Measurements from ENCODE around the gene FXYD1. TPM values are rescaled to one million over a fixed set of nuclear protein-coding genes. Genes with fewer than 3 reads are reported as not detected.
"Not testable (repeated sequence)": the region's sequence is repeated elsewhere in the genome, so short reads cannot be mapped to it uniquely, and the experiment has no call there.

Gene FXYD1
- total RNA-seq, 1 experiment from 2014 or later = not detected

- H3K4me2 ChIP-seq = no peak overlapping the region
- no peaks in the 10 kb centered on the region for H3K9me2 ChIP-seq (ENCODE audit: insufficient read depth)
- no peak for DNase-seq
- ChIA-PET POLR2A (ENCODE audit: unreplicated experiment) (interaction anchor here (0.6 kb wide), 1 partner anchor 155 kb away, joined by 5 read pairs; no protein-coding TSS in a partner anchor), CTCF (no interaction called here)
- H3K9me3 ChIP-seq (ENCODE audit: insufficient read depth, low read depth) = no peaks in the 10 kb centered on the region
- no peaks in the 10 kb centered on the region for H3K4me1 ChIP-seq (replicated peaks; ENCODE audit: insufficient read depth)
- no peaks in the 10 kb centered on the region for H3K79me2 ChIP-seq (ENCODE audit: low read depth)
- no peak overlapping the region for H2AFZ ChIP-seq
- peaks cover 3% of the 10 kb centered on the region; the same call in 1 of the 2 replicates for H3F3A ChIP-seq (ENCODE audit: insufficient read depth, low read depth)
- BruUV-seq (replicated peaks) = no TSS peak
- H3K27me3 ChIP-seq (ENCODE audit: insufficient read depth, low read depth) = no peaks in the 10 kb centered on the region
- no peak overlapping the region for H3K4me3 ChIP-seq
- no peak overlapping the region for H3K27ac ChIP-seq
- TF ChIP-seq CTCF (conservative IDR thresholded peaks at IDR 0.05) (no peak), EZH2 (IDR thresholded peaks at IDR 0.05; ENCODE audit: low read depth) (no peak)
- no peaks in the 10 kb centered on the region for H4K20me1 ChIP-seq (ENCODE audit: insufficient read depth)
- H3K36me3 ChIP-seq (ENCODE audit: low read depth) = no peaks in the 10 kb centered on the region
- intact Hi-C loops (cut with micrococcal nuclease; ENCODE audit: unreplicated experiment) = no loop called here
Observed at GRCh38 chr19:35099155-35099896, 39.3 kb upstream of the FXYD1 start.

- DNase-seq = no peak
- TF ChIP-seq EZH2 (IDR thresholded peaks at IDR 0.05; ENCODE audit: low read depth) = no peak
- intact Hi-C loops (cut with micrococcal nuclease; ENCODE audit: unreplicated experiment) = no loop called here
- no peaks in the 10 kb centered on the region for H3K79me2 ChIP-seq (ENCODE audit: low read depth)
- H3K9me2 ChIP-seq (ENCODE audit: insufficient read depth) = no peaks in the 10 kb centered on the region
- no peaks in the 10 kb centered on the region for H3K4me1 ChIP-seq (replicated peaks; ENCODE audit: insufficient read depth)
- BruUV-seq (replicated peaks) = no TSS peak
- no peak overlapping the region for H2AFZ ChIP-seq
- H3K4me3 ChIP-seq = no peak overlapping the region
- H3K36me3 ChIP-seq (ENCODE audit: low read depth) = no peaks in the 10 kb centered on the region
- H3K4me2 ChIP-seq = no peak overlapping the region
- no peaks in the 10 kb centered on the region for H4K20me1 ChIP-seq (ENCODE audit: insufficient read depth)
- CTCF ChIA-PET = no interaction called here
- H3F3A ChIP-seq (ENCODE audit: insufficient read depth, low read depth) = peaks cover 3% of the 10 kb centered on the region; the same call in 1 of the 2 replicates
- no peaks in the 10 kb centered on the region for H3K27me3 ChIP-seq (ENCODE audit: insufficient read depth, low read depth)
- POLR2A ChIA-PET (ENCODE audit: unreplicated experiment) = no interaction called here
- no peaks in the 10 kb centered on the region for H3K9me3 ChIP-seq (ENCODE audit: insufficient read depth, low read depth)
- no peak overlapping the region for H3K27ac ChIP-seq
Observed at GRCh38 chr19:35099897-35100275, 38.7 kb upstream of the FXYD1 start.

- no peak overlapping the region for H3K27ac ChIP-seq
- TF ChIP-seq EZH2 (IDR thresholded peaks at IDR 0.05; ENCODE audit: low read depth) (no peak), CTCF (conservative IDR thresholded peaks at IDR 0.05) (no peak)
- no peak overlapping the region for H2AFZ ChIP-seq
- DNase-seq = no peak
- no peaks in the 10 kb centered on the region for H3K36me3 ChIP-seq (ENCODE audit: low read depth)
- POLR2A ChIA-PET (ENCODE audit: unreplicated experiment) = no interaction called here
- no peaks in the 10 kb centered on the region for H3K79me2 ChIP-seq (ENCODE audit: low read depth)
- no peaks in the 10 kb centered on the region for H3K4me1 ChIP-seq (replicated peaks; ENCODE audit: insufficient read depth)
- no peak overlapping the region for H3K4me2 ChIP-seq
- intact Hi-C loops (cut with micrococcal nuclease; ENCODE audit: unreplicated experiment) = no loop called here
- H3F3A ChIP-seq (ENCODE audit: insufficient read depth, low read depth) = peaks cover 3% of the 10 kb centered on the region; the same call in 1 of the 2 replicates
- H3K9me2 ChIP-seq (ENCODE audit: insufficient read depth) = no peaks in the 10 kb centered on the region
- H3K27me3 ChIP-seq (ENCODE audit: insufficient read depth, low read depth) = no peaks in the 10 kb centered on the region
- no peaks in the 10 kb centered on the region for H4K20me1 ChIP-seq (ENCODE audit: insufficient read depth)
- BruUV-seq (replicated peaks) = no TSS peak
- CTCF ChIA-PET = no interaction called here
- no peaks in the 10 kb centered on the region for H3K9me3 ChIP-seq (ENCODE audit: insufficient read depth, low read depth)
- H3K4me3 ChIP-seq = no peak overlapping the region
Observed at GRCh38 chr19:35100588-35101533, 37.8 kb upstream of the FXYD1 start.

GRCh38 chr19:35101949-35102348 is 36.7 kb upstream of the FXYD1 start:
- H3K4me2 ChIP-seq; H3K4me1 ChIP-seq (replicated peaks; ENCODE audit: insufficient read depth); intact Hi-C loops (cut with micrococcal nuclease; ENCODE audit: unreplicated experiment); BruUV-seq (replicated peaks); H2AFZ ChIP-seq; CTCF ChIA-PET; POLR2A ChIA-PET (ENCODE audit: unreplicated experiment); H3K9me2 ChIP-seq (ENCODE audit: insufficient read depth); H3K79me2 ChIP-seq (ENCODE audit: low read depth); DNase-seq; H3K9me3 ChIP-seq (ENCODE audit: insufficient read depth, low read depth); H3K36me3 ChIP-seq (ENCODE audit: low read depth); H3K27me3 ChIP-seq (ENCODE audit: insufficient read depth, low read depth); H3K4me3 ChIP-seq; H4K20me1 ChIP-seq (ENCODE audit: insufficient read depth); H3K27ac ChIP-seq: not testable (repeated sequence)
- peaks cover 10% of the 10 kb centered on the region; the same call in 1 of the 2 replicates for H3F3A ChIP-seq (ENCODE audit: insufficient read depth, low read depth)

GRCh38 chr19:35103614-35104013 is 35.0 kb upstream of the FXYD1 start:
- H3K9me3 ChIP-seq (ENCODE audit: insufficient read depth, low read depth); H3K36me3 ChIP-seq (ENCODE audit: low read depth); H3K4me2 ChIP-seq; H3K9me2 ChIP-seq (ENCODE audit: insufficient read depth); H3K27ac ChIP-seq; H2AFZ ChIP-seq; CTCF ChIA-PET; H3K79me2 ChIP-seq (ENCODE audit: low read depth); H3K4me3 ChIP-seq; DNase-seq; H3K27me3 ChIP-seq (ENCODE audit: insufficient read depth, low read depth); H4K20me1 ChIP-seq (ENCODE audit: insufficient read depth); intact Hi-C loops (cut with micrococcal nuclease; ENCODE audit: unreplicated experiment); BruUV-seq (replicated peaks); POLR2A ChIA-PET (ENCODE audit: unreplicated experiment): not testable (repeated sequence)
- H3F3A ChIP-seq (ENCODE audit: insufficient read depth, low read depth) = peaks cover 19% of the 10 kb centered on the region; the same call in 1 of the 2 replicates
- H3K4me1 ChIP-seq (replicated peaks; ENCODE audit: insufficient read depth) = peaks cover 10% of the 10 kb centered on the region

Data from PC-9 (cell line).